Fibroblast of upper back skin (primary cell): ENCODE measurements around the gene TTLL12.

Source experiments
- DNase-seq: peaks from one replicate; pipeline ENCODE4 v3.0.0-alpha.2; 2013

TTLL12 gene

GRCh38 chr22:43118953-43119458 lies 67.9 kb downstream of the TTLL12 start:
- DNase-seq = no peak

- DNase-seq = no peak
These were observed 68.7 kb downstream of the TTLL12 start for GRCh38 chr22:43118024-43118849.

GRCh38 chr22:43116932-43117331 lies 70.0 kb downstream of the TTLL12 start:
- DNase-seq = no peak
